Stimulated activated CD4-positive, alpha-beta T cell treated with anti-CD3 and anti-CD28 coated beads, Interleukin-4, amount 100 ng/mL, for 24 hours (primary cell): Measurements from ENCODE around the gene ZNF436.

ENCODE experiments used
- DNase-seq: peaks from one replicate; pipeline ENCODE4 v3.0.0-alpha.2; 2020

Gene ZNF436

DNA sequence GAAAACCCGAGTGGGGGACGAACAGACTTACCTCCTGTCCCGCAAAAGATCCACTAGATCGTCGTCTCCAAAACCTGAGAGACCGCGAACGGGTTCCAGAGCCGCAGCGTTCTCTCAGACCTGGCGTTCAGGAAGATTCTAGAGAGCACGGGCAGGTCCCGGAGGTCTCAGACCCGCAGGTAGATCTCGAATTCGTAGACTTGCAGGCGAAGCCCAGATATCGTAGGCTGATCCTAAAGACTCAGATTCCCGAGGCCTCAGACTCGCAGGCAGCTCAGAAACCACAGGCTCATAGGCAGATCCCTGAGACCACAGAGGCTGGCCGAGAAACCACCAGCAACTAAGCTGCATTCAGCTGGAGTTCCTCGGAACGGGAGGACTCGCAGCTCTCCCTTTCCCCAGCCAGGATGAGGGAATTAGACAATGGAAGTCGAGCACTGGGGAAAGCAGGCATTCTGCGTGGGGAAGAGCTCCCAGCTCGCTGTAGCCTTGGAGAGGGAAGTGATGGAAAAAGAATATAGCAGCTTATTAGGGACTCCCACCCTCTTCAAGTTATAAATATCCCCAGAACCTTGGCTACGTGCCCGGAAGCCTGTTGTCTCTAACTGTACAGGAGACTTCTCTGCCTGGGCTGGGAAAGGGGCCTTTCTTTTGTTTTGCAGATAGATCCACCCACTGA, at the start of gene ZNF436:
Gene ZNF436, minus strand, starts transcription at position 502 of the 679 bp plus-strand sequence. CDS start 1,831 bp downstream, outside the sequence.
- DNase-seq = peak; percentile 29

GRCh38 chr1:23419180-23419579, 49.5 kb upstream of the ZNF436 start:
- no peak for DNase-seq

DNA sequence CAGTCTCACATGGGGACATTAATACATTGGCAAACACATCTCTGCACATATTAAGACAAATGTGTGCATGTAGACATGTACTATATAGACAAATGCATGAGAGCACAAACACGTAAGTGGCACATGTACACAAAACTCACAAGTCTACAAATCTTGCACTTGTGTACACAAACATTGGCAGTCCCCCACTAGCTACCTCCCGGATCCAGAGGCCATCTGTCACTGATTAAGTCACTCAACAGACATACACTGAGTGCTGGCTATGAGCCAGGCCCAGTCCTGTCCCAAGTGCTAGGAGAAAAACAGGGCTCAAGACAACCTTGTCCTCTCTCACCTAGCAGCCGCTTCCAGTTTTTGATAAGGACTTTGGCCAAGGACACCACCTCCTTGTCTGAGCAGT, 47.9 kb upstream of the ZNF436 start:
- DNase-seq = no peak

DNA sequence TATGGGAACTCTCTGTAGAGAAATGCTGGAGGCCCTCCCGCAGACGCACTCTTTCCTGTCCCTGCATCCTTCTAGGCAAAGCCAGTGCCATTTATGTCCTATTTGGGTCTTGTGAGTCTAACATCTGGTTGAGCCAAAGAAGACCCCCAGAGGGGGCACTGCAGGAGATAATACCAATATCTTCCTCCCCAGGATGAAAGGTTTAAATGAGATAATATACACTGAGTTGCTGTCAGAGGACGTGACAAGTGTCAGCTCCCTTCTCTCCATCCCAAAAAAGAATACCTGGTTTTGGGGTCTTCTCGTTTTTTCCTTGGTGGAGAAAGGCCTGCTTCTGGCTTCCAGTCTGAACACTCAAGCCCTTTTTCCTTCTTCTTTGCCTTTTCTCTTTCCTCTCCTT, 47.3 kb upstream of the ZNF436 start:
- DNase-seq = no peak

DNA sequence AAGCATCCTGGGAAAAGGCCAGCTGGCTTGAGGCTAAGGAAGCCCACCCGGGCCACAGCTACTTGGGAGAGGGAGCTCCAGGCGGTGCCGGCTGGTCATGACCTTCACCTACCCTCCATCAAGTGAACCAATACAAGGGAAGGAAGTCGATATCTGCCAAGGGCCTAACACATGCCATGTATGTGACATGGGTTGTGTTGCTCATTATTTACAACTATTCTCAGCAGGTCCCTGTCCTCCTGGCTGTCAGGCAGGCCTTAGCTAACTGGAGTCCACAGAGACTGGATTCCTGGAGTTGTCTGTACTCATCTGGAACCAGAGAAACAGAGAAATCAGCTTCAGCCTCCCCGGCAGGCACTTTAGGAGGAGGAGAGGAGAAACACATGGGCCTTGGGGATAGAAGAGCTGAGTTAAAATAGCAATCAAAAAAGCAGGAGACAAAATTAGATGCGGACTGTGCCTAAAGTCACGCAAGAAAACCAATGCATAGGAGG, 39.2 kb upstream of the ZNF436 start:
- no peak for DNase-seq

DNA sequence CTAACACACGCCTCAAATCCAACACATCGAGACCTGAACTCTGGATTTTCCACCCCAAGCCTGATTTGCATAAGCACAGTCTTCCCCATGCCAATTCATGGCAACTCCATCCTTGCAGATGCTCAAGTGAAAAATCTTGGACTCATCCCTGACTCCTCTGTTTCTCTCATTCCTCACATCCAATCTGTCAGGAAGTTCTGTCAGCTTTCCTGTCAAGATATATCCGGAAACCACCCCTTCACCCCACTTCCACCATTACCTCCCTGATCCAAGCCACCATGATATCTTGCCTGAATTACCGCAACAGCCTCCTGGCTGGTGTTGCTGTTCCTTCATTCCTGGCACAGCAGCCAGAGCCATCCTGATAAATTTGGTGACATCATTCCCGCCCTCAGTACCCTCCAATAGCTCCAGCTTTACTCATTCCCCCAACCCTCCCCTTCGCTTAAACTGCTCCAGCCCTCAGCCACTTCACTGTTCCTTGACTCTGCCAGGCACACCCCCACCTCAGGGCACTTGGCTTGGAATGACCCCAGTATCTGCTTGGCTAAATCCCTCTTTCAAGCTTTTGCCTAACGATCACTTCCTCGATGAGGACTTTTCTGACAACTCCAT, 37.5 kb upstream of the ZNF436 start:
- DNase-seq = no peak

- no peak for DNase-seq
These were observed 36.3 kb upstream of the ZNF436 start for GRCh38 chr1:23405946-23406345.

GRCh38 chr1:23403735-23404486, 34.3 kb upstream of the ZNF436 start:
- DNase-seq = peak; percentile 87

- no peak for DNase-seq
These were observed 33.7 kb upstream of the ZNF436 start for GRCh38 chr1:23403355-23403734.

DNA sequence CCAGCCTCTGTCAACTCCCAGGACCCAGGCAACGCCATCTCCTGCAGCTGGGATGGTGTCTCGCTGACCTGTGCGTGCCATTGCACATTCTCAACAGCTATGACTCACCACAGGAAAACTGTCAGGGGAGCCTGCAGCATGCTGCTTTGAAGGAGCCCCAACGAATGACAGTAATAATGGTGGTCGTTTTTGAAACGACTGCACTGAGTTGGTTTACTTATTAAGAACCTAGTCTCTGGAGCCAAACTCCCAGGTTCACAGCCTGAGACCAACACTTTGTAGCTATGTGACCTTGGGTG, 33.4 kb upstream of the ZNF436 start:
- DNase-seq = no peak

- no peak for DNase-seq
These were observed 32.8 kb upstream of the ZNF436 start for GRCh38 chr1:23402286-23403037.

DNA sequence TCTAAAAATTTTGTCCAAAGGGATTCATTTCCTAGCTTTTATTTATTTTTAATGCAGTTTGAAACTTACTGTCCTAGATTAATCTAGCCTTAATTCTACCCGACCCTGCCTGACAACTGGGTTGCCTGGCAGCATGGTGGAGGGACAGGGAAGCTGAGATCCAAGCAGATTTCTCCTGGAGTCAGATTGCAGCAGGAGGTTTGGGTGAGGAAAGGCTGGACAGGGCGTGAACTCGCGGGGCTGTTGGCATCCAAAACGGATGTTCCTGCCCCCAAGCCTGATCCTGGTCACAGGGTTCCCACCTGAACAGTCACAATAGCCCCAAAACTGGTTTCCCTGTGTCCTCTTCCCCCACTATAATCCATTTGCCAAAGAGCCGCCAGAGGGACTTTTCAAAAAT, 31.7 kb upstream of the ZNF436 start:
- no peak for DNase-seq

- DNase-seq = no peak
These were observed 30.9 kb upstream of the ZNF436 start for GRCh38 chr1:23400324-23401114.

DNA sequence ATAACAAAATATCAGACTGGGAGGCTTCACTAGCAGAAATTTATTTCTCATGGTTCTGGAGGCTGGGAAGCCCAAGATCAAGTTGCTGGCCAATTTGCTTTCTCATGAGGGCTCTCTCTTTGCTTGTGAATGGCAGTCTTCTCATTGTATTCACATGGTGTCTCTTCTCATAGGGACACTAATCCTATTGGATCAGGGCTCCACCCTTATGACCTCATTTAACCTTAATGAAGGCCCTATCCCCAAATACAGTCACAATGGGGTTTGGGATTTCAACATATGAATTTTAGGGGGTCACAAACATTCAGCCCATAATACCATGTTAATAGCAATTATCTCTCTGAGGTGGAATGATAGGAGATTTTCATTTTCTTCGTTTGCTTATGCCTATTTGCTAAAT, 29.6 kb upstream of the ZNF436 start:
- DNase-seq = no peak

DNA sequence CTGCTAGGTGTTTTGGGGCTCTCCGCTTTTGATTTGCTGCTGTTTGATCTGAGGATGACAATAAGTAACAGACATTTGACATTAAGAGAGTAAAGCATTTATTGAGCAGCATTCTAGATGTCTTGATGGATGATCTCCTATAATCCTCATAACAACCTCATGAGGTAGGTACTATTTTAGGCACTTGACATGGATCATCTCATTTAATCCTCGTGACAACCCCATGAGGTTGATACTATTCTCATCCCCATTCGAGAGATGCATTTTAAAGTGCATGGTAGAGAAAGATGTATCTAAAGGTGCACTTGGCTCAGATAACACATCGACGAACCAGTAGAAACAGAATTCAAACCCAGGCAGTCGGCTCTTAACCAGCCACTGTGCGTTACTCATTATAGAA, 28.3 kb upstream of the ZNF436 start:
- no peak for DNase-seq

- no peak for DNase-seq
These were observed 26.7 kb upstream of the ZNF436 start for GRCh38 chr1:23396380-23396779.

- no peak for DNase-seq
These were observed 26.2 kb upstream of the ZNF436 start for GRCh38 chr1:23395849-23396248.

GRCh38 chr1:23395154-23395724, 25.6 kb upstream of the ZNF436 start:
- DNase-seq = no peak

DNA sequence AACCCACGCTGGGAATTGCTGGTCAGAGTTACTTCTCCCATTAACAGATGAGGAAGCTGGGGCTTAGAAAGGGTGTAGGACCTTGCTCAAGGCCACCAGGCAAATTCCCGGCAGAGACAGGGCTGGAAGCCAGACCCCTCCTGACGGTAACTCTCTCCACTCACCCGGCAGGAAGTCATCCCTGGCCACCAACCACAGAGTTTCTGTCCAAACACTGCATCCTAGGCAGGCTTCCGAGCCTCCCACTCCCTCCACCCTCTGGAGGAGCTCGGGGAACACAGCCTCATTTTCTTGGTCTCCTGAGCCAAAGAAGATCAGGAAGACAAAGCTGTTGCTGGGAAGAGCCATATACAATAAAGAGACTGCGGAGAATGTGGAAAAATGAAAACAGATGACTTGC, 25.0 kb upstream of the ZNF436 start:
- no peak for DNase-seq

- no peak for DNase-seq
These were observed 24.5 kb upstream of the ZNF436 start for GRCh38 chr1:23394181-23394580.

DNA sequence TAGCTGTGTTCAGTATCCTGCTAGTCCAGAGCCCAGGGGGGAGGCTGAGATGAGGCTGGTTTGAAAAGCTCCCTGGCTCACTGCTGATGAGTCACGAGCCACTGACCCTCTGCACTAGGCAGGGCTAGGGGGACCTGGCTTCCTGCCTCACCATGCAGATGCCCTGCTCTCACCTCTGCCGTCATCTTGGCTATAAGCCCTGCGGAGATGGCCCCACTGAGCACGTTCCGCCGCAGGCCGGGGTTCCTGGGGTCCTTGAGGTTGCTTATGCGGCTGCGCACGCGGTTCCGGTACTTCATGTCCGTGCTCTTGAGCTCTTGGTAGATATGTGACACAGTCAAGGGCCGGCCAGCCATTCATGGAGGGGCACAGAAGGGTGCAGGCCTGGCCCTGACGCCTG, 24.1 kb upstream of the ZNF436 start:
- DNase-seq = no peak

GRCh38 chr1:23392125-23392855, 22.7 kb upstream of the ZNF436 start:
- no peak for DNase-seq
